Neural crest cell (in vitro differentiated cells): ENCODE measurements around the gene METTL8. TPM values are rescaled to one million over a fixed set of nuclear protein-coding genes. Genes with fewer than 3 reads are reported as not detected.

ENCODE experiments used
- DNase-seq: peaks from one replicate; pipeline ENCODE4 v3.0.0; 2021; ENCODE audit warnings: low read depth, mixed read lengths, low spot score
- H3K27ac Mint-ChIP-seq: one replicate; pipeline ENCODE4 v1.8.0; 2021; ENCODE audit warnings: mild to moderate bottlenecking, mixed read lengths; ENCODE audit not compliant: unreplicated experiment
- H3K27me3 Mint-ChIP-seq: 2 replicates; pipeline ENCODE4 v1.8.0; 2021; ENCODE audit warnings: low read depth, mild to moderate bottlenecking, mixed read lengths
- H3K36me3 Mint-ChIP-seq: 2 replicates; pipeline ENCODE4 v1.8.0; 2021; ENCODE audit warnings: low read depth, mild to moderate bottlenecking, mixed read lengths
- H3K4me1 Mint-ChIP-seq: 2 replicates; pipeline ENCODE4 v1.8.0; 2021; ENCODE audit warnings: mixed read lengths
- H3K4me3 Mint-ChIP-seq: one replicate; pipeline ENCODE4 v1.8.0; 2021; ENCODE audit warnings: mild to moderate bottlenecking, mixed read lengths
- H3K9me3 Mint-ChIP-seq: 2 replicates; pipeline ENCODE4 v1.8.0; 2021; ENCODE audit warnings: mixed read lengths
- total RNA-seq: library from RNA; stranded (reverse); gene quantifications from 2 replicates; pipeline ENCODE4 v1.2.1, GENCODE V29; 2021
- TF ChIP-seq, protein P1 (sequence below): fragments of 200-600 bp; sonication (generic); conservative IDR thresholded peaks from 2 replicates; pipeline ENCODE4 v1.5.0; 2021; ENCODE audit warnings: antibody characterized with exemption, mild to moderate bottlenecking

Gene METTL8
- total RNA-seq, 1 donor from 2014 or later: 21.6 TPM

DNA sequence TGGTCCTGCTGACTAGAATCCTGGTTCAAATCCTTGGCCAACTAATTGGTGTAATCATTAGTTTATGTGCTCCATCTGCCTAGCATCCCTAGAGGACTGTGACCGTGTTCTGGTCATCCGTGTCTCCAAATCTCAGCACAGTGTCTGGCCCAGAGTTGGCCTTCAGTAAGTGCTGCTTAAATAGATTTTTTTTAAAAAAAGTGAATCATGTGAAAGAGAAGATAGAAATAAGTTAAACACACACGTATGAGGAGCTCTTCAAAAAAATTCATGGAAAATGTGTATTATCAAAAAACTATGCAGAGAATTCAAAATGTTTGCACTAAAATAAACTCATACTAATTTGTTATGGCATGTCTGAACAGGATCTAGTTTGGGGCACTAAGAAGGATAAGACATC, 143.8 kb downstream of the METTL8 start:
- H3K4me1 Mint-ChIP-seq: peaks cover 10% of the 10 kb centered on the region
- H3K27ac Mint-ChIP-seq: no peak overlapping the region
- no peaks in the 10 kb centered on the region for H3K27me3 Mint-ChIP-seq
- H3K36me3 Mint-ChIP-seq: no peaks in the 10 kb centered on the region
- H3K9me3 Mint-ChIP-seq: peaks cover 2% of the 10 kb centered on the region
- H3K4me3 Mint-ChIP-seq: no peak overlapping the region
- DNase-seq: no peak
- TF ChIP-seq, protein P1, sequence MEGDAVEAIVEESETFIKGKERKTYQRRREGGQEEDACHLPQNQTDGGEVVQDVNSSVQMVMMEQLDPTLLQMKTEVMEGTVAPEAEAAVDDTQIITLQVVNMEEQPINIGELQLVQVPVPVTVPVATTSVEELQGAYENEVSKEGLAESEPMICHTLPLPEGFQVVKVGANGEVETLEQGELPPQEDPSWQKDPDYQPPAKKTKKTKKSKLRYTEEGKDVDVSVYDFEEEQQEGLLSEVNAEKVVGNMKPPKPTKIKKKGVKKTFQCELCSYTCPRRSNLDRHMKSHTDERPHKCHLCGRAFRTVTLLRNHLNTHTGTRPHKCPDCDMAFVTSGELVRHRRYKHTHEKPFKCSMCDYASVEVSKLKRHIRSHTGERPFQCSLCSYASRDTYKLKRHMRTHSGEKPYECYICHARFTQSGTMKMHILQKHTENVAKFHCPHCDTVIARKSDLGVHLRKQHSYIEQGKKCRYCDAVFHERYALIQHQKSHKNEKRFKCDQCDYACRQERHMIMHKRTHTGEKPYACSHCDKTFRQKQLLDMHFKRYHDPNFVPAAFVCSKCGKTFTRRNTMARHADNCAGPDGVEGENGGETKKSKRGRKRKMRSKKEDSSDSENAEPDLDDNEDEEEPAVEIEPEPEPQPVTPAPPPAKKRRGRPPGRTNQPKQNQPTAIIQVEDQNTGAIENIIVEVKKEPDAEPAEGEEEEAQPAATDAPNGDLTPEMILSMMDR: no peak

DNA sequence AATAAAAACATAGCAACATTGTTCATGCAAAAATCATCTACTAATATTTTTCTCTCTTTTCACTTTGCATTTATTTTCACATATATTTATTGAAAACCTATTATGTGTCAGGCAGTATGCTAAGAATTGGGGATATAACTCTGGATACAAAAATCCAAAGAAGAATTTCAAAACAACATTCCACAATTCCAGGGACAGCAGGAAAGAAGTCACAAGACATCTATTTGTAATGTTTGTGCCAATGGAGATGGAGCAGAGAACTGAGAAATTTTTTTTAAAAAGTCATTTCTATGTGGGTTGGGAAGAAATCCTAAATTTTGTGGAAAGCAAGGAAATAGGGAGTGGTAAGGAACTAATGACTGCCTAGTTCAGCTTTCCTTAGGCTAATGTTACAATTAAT, 144.5 kb downstream of the METTL8 start:
- no peak overlapping the region for H3K4me3 Mint-ChIP-seq
- H3K27ac Mint-ChIP-seq: no peak overlapping the region
- no peaks in the 10 kb centered on the region for H3K9me3 Mint-ChIP-seq
- H3K27me3 Mint-ChIP-seq: no peaks in the 10 kb centered on the region
- H3K36me3 Mint-ChIP-seq: no peaks in the 10 kb centered on the region
- TF ChIP-seq, protein P1: no peak
- H3K4me1 Mint-ChIP-seq: peaks cover 10% of the 10 kb centered on the region
- no peak for DNase-seq

DNA sequence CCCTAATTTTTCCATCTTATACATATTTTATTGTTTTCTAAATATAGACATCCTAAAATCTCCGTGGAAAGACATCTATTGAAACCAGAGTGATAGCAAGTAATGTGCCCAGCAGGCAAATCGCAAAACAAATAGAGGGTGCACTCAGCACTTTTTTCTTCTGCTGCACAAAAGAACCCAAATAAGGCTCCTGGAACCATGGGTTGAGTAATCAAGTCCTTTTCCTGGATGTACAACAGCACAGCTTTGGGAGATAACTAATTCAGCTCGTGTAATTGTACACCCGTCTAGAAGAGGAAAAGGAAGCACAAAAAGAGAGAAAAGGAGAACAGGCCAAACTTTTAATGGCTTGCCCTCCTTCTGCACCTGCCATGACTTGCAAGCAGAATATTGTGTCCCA, 146.2 kb downstream of the METTL8 start:
- no peaks in the 10 kb centered on the region for H3K9me3 Mint-ChIP-seq
- no peak for DNase-seq
- TF ChIP-seq, protein P1: no peak
- H3K4me1 Mint-ChIP-seq: peaks cover 10% of the 10 kb centered on the region
- H3K4me3 Mint-ChIP-seq: no peak overlapping the region
- no peaks in the 10 kb centered on the region for H3K27me3 Mint-ChIP-seq
- H3K27ac Mint-ChIP-seq: no peak overlapping the region
- H3K36me3 Mint-ChIP-seq: no peaks in the 10 kb centered on the region

GRCh38 chr2:171287036-171287571, 146.7 kb downstream of the METTL8 start:
- TF ChIP-seq, protein P1: no peak
- H3K4me3 Mint-ChIP-seq: no peak overlapping the region
- H3K36me3 Mint-ChIP-seq: no peaks in the 10 kb centered on the region
- no peaks in the 10 kb centered on the region for H3K27me3 Mint-ChIP-seq
- DNase-seq: no peak
- no peaks in the 10 kb centered on the region for H3K9me3 Mint-ChIP-seq
- peaks cover 10% of the 10 kb centered on the region for H3K4me1 Mint-ChIP-seq
- no peak overlapping the region for H3K27ac Mint-ChIP-seq

- TF ChIP-seq, protein P1: no peak
- Mint-ChIP-seq H3K9me3 (no peaks in the 10 kb centered on the region), H3K27ac (no peak overlapping the region), H3K27me3 (no peaks in the 10 kb centered on the region), H3K36me3 (no peaks in the 10 kb centered on the region), H3K4me1 (no peaks in the 10 kb centered on the region), H3K4me3 (no peak overlapping the region)
- no peak for DNase-seq
These were observed 152.7 kb downstream of the METTL8 start for GRCh38 chr2:171281110-171281509.
